Chondrocyte (in vitro differentiated cells): Measurements from ENCODE around the gene RNF144A. TPM values are rescaled to one million over a fixed set of nuclear protein-coding genes. Genes with fewer than 3 reads are reported as not detected.
A peak's percentile ranks its signal among the peaks of the same experiment; 100 is the strongest.

Source experiments
- DNase-seq: peaks from one replicate; pipeline ENCODE4 v3.0.0; 2021; ENCODE audit warnings: mixed read lengths, low spot score
- H3K27ac Mint-ChIP-seq: one replicate; pipeline ENCODE4 v1.8.0; 2021; ENCODE audit warnings: mild to moderate bottlenecking, moderate library complexity, mixed read lengths; ENCODE audit not compliant: unreplicated experiment
- H3K27me3 Mint-ChIP-seq: 2 replicates; pipeline ENCODE4 v1.8.0; 2021; ENCODE audit warnings: low read depth, mixed read lengths
- H3K36me3 Mint-ChIP-seq: 2 replicates; pipeline ENCODE4 v1.8.0; 2021; ENCODE audit warnings: low read depth, mixed read lengths
- H3K4me1 Mint-ChIP-seq: 2 replicates; pipeline ENCODE4 v1.8.0; 2021; ENCODE audit warnings: low read depth, mild to moderate bottlenecking, mixed read lengths
- H3K4me3 Mint-ChIP-seq: one replicate; pipeline ENCODE4 v1.8.0; 2021; ENCODE audit warnings: mild to moderate bottlenecking, moderate library complexity, mixed read lengths; ENCODE audit not compliant: unreplicated experiment
- H3K9me3 Mint-ChIP-seq: 2 replicates; pipeline ENCODE4 v1.8.0; 2021; ENCODE audit warnings: low read depth, mixed read lengths
- CTCF ChIP-seq: fragments of 200-600 bp; sonication (generic); IDR thresholded peaks from 2 replicates; pipeline ENCODE4 v1.5.0; 2021; ENCODE audit warnings: antibody characterized with exemption, mild to moderate bottlenecking, moderate library complexity
- total RNA-seq: library from RNA; stranded (reverse); gene quantifications from 3 replicates; pipeline ENCODE4 v1.2.1, GENCODE V29; 2021

Gene RNF144A
- total RNA-seq, 1 donor from 2014 or later: 10.9 TPM

GRCh38 chr2:7022492-7023385 is 105.5 kb downstream of the RNF144A start:
- Mint-ChIP-seq H3K27ac (peak overlapping the region; percentile 75), H3K27me3 (no peaks in the 10 kb centered on the region), H3K4me3 (no peak overlapping the region), H3K4me1 (peaks cover 23% of the 10 kb centered on the region), H3K9me3 (no peaks in the 10 kb centered on the region), H3K36me3 (peaks cover 4% of the 10 kb centered on the region)
- DNase-seq: no peak
- no peak for TF ChIP-seq CTCF

GRCh38 chr2:7023542-7023941 is 106.3 kb downstream of the RNF144A start:
- H3K36me3 Mint-ChIP-seq: peaks cover 4% of the 10 kb centered on the region
- DNase-seq: no peak

GRCh38 chr2:7024261-7024660 is 107.0 kb downstream of the RNF144A start:
- TF ChIP-seq CTCF: no peak
- Mint-ChIP-seq H3K4me1 (peaks cover 21% of the 10 kb centered on the region), H3K9me3 (no peaks in the 10 kb centered on the region), H3K27ac (no peak overlapping the region), H3K36me3 (peaks cover 4% of the 10 kb centered on the region), H3K4me3 (no peak overlapping the region), H3K27me3 (no peaks in the 10 kb centered on the region)
- no peak for DNase-seq

More at GRCh38 chr2:7023542-7023941, 106.3 kb downstream of the RNF144A start:
- no peak for TF ChIP-seq CTCF
- Mint-ChIP-seq H3K27me3 (no peaks in the 10 kb centered on the region), H3K4me1 (peaks cover 21% of the 10 kb centered on the region), H3K9me3 (no peaks in the 10 kb centered on the region), H3K27ac (no peak overlapping the region), H3K4me3 (no peak overlapping the region)

- no peak for TF ChIP-seq CTCF
- Mint-ChIP-seq H3K4me3 (no peak overlapping the region), H3K27ac (no peak overlapping the region), H3K36me3 (peaks cover 4% of the 10 kb centered on the region), H3K4me1 (peaks cover 21% of the 10 kb centered on the region), H3K9me3 (no peaks in the 10 kb centered on the region), H3K27me3 (no peaks in the 10 kb centered on the region)
- no peak for DNase-seq
Observed at GRCh38 chr2:7025082-7025481, 107.9 kb downstream of the RNF144A start.

GRCh38 chr2:7026742-7027141 is 109.5 kb downstream of the RNF144A start:
- TF ChIP-seq CTCF: no peak
- Mint-ChIP-seq H3K27me3 (no peaks in the 10 kb centered on the region), H3K4me3 (no peak overlapping the region), H3K4me1 (peaks cover 21% of the 10 kb centered on the region), H3K36me3 (no peaks in the 10 kb centered on the region), H3K9me3 (no peaks in the 10 kb centered on the region), H3K27ac (no peak overlapping the region)
- DNase-seq: no peak
